GM21423 (cell line): Measurements from ENCODE around the gene EYA2.

Experiments
- ATAC-seq: cut with Tn5 transposase; IDR thresholded peaks from one replicate; pipeline ENCODE4 v1.9.1; 2021; ENCODE audit warnings: mild to moderate bottlenecking, moderate library complexity; ENCODE audit not compliant: unreplicated experiment

Gene EYA2

DNA sequence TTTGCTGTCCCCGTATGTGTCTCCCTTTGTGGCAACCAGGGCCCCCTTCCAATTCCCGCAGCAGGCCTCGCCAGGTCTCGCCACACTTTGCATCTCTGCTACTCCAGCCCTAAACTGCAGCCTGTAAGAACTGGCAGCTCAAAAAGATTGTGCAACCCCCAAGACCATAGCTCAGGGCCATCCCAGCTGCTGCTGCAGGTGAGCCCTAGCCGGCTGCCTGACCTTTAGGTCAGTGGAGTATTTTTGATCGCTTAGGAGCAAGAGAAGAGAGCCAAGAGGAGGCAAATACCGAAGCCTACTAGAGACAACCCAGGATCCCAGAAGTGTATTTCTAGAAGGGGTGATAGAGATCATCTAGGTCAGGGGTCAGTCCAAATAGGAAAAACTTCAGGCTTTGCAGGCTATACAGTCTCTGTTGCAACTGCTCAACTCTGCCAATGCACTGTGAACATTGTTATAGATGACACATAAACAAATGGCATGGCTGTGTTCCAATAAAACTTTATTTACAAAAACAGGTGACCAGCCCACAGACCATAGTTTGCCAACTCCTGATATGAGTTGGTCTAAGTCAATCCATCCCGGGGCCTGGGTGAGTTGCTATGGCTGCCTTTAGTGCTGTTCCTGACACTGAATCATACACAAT, 138.4 kb downstream of the EYA2 start:
- no peak for ATAC-seq

DNA sequence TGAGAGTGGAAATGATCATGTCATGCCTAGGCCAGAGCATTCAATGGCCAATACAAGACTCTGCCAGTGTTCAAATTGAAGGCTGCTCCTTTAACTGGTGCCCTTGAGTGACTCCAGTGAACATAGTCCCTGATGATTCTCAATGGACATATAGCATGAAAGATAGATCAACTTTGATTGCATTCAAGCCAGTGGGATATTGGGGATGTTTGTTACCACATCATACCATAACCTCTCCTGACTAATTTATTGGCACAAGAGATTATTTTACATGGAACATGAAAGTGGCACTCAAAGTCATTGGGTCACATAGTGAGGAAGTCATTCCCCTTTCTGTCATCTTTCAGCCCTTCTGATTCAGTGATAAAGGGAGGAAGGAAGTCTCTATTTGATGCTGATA, 139.0 kb downstream of the EYA2 start:
- no peak for ATAC-seq

DNA sequence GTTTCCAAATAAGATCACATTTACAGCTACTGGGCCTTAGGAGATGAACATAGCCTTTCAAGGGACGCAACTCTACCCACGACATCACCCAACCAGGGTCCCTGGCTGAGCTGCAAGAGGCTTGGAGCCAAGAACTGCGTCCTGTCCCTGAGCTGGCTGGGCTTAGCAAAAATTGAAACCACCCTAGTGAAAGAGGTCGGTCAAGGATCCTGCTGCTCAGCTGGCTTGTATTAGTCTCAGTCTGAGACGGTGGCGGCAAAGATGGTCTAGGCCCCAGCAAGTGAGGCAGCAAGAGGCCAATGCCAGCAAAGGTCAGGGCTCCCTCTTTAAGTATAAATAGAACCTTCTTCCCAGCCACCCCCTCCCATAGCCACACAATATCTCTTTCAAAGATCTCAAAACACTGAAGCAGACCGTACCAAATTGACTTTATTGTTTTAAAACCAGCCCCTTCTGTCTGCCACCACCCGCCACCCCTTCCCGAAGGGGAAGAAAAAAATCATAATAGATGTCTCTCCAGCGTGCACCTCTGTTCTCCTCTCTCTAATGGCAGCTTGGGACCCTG, 140.5 kb downstream of the EYA2 start:
- ATAC-seq = no peak

DNA sequence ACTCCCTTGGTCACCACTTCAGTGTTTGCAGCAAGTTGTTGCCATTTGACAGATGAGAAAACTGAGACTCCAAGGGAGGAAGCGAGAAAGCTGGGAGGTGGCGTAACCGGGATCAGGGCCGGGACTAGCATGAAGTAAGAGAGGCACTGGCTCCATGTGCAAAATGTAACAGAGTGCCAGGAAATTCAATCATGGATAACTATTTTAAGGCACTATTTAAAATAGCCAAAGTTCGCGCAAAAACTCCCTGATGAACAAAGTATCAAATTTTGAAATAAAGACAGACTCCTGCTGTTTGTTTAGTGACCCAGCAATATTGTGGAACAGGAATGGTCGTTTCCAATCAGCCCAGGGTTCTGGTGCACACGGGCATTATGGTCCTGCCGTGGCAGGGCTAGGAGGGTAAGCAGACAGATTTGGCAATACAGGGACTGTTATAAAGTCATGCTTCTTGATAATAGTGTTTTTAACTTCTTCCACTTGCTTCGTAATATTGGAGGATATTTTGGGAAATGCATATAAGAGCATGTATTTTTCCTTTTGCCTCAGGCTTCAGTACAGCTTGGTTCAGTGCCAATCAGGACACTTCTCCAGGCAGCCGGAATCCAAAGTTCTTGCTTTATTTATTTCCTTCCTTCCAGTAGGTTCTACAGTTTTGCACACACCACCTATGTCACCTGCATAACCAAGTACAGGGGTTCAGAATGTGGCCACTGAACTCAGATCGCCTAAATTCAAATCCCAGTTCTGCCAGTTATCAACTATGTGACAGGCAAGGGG, 141.6 kb downstream of the EYA2 start:
- ATAC-seq = no peak

GRCh38 chr20:47038566-47039560, 144.2 kb downstream of the EYA2 start:
- ATAC-seq = no peak

DNA sequence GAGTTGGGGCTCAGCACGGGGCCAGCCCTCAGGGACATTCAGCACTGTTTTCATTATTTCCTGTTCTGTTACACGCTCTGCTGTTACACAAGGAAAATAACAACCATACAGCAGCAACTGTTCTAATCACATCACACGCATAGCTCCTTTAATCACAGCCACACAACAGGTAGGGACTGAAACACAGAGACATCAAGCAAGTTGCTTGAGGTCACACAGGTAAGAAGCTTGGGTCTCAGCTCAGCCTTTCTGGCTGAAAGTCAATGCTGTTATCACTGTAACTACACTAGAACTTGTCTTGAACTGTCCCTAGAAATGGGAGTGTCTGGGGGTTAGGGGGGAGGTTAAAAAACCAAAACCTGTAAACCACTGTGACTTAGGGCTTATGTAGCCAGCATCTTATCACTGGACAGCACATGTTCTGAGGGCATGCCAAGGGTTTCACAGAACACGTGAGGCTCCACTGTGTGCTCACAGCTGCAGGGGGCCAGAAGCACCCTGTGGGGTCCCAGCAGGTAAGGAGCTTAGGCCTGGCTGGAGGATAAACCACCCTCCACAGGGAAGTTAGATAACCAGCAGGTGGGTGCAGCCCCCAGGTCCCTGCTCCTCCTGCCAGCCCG, 146.0 kb downstream of the EYA2 start:
- ATAC-seq = no peak

DNA sequence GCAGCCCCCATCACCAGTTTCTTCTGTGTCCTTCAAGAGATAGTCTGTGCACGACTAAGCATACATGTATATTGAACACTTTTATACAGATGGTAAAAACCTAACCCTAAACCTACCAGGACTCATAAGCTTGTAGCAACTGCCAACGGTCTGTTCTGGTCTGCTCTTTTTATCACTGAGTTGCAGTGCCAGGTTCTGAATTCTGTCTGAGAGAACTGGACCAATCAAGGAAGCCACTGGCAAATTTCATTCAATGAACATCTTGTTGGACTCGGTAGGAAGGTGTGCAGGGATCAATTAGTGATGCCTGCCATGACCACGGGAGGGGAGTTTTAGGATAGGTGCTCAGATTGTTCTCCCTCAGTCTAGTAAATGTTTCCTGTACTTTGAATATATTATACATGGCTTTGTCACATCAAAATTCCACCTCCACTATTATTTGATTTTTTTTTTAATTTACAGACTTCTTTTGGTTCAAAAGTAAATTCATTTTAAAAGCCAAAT, 146.8 kb downstream of the EYA2 start:
- no peak for ATAC-seq

DNA sequence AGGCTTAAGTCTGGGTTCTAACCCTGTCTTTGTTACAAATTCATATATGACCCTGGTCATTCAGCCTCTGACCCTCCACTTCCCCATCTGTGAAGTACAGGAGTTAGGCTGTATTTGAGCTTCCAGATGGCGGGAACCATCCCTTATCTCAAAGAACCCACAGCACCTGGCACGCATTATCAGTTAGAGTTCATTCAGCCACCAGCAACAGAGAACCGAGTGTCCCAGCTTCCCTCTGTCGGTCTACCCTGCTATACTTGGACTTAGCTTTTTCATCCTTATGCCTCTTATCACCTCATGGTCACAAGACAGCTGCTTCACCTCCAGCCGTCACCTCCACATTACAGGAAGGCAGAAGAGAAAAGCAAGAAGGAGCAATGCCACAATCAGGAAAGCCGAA, 147.8 kb downstream of the EYA2 start:
- no peak for ATAC-seq

GRCh38 chr20:47043086-47043485, 148.4 kb downstream of the EYA2 start:
- ATAC-seq = no peak

- no peak for ATAC-seq
These were observed 150.3 kb downstream of the EYA2 start for GRCh38 chr20:47044938-47045337.

DNA sequence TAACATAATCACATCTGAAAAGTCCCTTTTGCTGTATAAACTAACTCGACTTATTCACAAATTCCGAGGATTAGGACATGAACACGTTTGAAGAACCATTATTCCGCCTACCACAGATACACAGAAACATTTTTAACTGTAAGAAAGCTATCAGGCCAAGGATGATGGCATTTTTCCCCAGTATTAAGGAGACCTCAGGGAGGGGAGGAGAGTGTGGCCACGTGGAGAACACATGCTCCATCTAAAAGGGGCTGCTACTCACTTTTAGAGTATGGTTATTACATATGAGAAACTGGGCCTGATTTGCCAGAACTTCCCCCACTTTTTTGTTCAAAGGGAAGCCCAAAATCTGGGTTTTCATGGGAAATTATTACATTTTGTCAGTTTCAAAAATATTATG, 153.4 kb downstream of the EYA2 start:
- no peak for ATAC-seq

DNA sequence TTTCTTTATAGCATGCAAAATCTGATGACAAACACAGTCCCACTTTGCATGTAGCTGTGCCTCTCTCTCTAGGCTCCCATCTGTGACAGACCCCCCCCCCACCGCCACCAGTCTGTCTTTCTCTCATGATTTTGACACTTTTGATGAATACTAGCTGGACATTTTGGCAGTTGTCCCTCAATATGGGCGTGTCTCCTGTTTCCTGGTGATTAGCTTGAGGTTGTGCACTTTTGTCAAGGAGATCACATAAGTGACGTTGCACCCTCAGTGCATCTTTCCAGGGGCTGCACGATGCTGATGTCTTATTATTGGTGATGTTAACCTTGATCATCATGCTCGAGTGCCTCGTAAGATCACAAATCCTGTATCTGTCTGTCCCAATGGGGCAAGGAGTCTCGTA, 155.1 kb downstream of the EYA2 start:
- no peak for ATAC-seq

DNA sequence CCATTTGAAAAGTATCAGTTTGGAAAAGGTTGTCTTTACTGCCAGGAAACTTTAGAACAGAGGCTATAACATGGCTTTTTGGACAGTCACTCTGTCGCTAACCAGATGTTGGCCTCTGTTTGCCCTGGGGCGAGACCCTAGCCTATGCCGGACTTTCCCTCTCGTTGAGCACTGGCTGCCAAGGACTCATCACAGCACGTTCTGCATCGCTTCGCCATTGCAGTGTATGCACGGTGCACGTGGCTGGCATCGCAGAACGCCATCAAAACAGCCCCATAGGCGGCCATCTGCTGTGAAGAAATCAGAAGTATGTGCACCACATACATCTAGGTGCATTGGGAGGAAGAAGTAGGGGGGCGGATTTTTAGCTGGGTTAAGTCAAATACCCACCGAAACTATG, 156.4 kb downstream of the EYA2 start:
- no peak for ATAC-seq

- ATAC-seq = no peak
These were observed 157.4 kb downstream of the EYA2 start for GRCh38 chr20:47051936-47052526.

GRCh38 chr20:47054506-47054905, 159.9 kb downstream of the EYA2 start:
- ATAC-seq = no peak

DNA sequence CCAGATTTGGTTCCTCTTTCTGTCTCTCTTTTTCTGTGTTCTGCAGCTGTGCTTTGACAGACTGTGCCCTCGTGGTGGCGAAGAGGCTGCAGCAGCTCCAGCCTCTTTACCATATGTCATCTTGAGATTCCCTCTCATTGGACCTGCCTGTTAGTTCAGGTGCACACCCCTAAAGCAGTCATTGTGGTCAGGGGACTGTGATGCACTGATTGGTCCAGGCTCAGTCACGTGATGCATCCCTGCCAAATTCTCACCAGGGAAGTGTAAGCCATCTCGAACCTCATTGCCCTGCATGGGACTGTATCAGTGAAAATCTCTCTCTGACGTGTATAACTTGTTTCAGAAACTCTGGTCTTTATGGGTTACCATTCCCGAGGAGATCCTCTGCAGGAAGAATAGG, 160.3 kb downstream of the EYA2 start:
- ATAC-seq = no peak

- no peak for ATAC-seq
These were observed 161.2 kb downstream of the EYA2 start for GRCh38 chr20:47055699-47056369.

DNA sequence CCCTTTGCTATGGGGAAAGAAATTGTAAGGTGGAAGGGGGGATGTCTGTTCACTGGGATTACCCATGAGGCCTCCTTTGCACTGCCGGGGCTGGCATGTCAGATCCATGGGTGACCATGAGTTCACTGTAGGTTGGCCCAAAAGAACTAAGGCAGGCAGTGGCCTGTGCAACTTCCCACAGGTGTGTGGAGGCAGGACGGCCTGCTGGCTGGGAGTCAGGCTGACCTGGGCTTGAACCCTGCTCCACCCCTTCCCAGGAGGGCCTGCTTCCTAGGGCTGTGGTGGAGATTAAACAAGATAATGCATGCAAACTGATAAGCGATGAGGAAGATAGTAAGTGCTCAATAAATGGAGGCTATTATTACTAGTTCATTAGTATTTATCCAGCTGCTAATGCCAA, 163.0 kb downstream of the EYA2 start:
- ATAC-seq = no peak

DNA sequence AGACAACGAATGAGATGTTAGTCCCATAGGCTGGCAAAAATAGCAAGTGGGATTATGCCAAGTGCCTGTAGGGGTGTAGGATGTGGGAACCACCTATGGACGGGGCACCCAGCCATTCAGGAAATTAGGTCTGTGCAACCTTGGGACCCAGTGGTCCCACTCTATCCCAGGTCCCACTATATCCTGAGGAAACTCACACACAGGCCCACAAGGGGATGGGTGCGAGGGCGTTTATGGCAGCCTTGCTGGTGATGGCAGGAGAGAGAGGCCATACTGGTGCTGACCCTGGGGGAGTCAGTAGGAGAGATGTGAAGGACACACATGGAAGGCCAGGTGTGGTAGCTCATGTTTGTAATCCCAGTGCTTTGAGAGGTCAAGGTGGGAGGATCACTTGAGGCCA, 163.6 kb downstream of the EYA2 start:
- no peak for ATAC-seq

DNA sequence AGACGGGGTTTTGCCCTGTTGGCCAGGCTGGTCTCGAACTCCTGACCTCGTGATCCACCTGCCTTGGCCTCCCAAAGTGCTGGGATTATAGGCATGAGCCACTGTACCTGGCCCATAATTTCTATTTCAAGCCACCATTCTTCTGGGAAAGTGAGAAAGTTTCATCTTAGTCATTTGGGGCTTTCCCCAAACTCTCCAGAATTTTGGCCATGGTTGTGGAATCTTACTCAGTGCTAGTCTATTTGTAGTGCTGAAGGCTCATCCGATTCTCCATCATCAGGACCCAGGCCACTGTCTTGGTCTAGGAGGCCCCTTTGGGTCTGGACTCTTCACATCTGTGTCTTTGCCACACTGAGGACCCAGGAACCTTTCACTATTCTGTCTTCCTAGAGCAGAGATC, 164.9 kb downstream of the EYA2 start:
- no peak for ATAC-seq
